ENCODE results near the gene NKAIN2.
"Not testable (repeated sequence)": the region's sequence is repeated elsewhere in the genome, so short reads cannot be mapped to it uniquely, and the experiment has no call there.

The NKAIN2 gene

DNA sequence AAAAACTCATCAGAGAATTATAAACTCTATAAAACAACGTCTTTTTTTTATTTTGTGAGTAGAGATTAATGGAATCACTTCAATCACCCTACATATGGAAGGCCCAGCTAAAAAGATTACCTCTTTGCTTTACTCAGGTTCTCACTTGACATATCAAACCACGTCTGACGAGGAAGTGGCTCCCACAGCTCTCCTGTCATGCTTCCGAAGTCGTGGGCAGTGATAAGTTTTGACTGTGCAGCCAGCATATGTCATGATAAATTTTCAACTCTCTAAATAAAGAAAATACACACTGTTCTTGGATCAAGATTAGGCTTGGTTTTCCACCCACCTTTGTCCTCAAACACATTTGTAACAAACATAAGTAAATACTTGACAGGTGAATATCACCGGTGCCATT, 879.1 kb downstream of the NKAIN2 start:
- TF ChIP-seq, protein P1, sequence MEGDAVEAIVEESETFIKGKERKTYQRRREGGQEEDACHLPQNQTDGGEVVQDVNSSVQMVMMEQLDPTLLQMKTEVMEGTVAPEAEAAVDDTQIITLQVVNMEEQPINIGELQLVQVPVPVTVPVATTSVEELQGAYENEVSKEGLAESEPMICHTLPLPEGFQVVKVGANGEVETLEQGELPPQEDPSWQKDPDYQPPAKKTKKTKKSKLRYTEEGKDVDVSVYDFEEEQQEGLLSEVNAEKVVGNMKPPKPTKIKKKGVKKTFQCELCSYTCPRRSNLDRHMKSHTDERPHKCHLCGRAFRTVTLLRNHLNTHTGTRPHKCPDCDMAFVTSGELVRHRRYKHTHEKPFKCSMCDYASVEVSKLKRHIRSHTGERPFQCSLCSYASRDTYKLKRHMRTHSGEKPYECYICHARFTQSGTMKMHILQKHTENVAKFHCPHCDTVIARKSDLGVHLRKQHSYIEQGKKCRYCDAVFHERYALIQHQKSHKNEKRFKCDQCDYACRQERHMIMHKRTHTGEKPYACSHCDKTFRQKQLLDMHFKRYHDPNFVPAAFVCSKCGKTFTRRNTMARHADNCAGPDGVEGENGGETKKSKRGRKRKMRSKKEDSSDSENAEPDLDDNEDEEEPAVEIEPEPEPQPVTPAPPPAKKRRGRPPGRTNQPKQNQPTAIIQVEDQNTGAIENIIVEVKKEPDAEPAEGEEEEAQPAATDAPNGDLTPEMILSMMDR (IDR thresholded peaks at IDR 0.05; ENCODE audit: low read depth, low read length): no peak
- no peak for DNase-seq (ENCODE audit: extremely low read depth, low read depth)

DNA sequence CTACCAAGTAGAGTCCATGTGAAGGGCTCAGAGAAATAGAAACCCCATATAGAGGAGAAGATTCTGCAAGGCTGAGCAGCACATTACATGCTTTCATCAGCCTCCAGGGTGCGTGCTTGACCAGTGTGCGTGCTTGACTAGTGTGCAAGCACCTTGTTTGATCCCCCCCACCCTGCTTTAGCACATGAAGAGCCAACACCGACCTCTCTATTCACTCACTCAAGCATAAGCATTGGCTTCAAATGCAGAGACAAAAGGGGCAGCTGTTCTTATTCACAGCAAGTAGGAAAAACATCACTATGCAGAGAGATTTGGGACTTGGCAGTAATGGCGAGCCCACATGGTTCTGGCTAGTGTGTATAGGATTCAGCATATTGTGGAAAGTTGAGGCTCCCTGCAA, 879.8 kb downstream of the NKAIN2 start:
- TF ChIP-seq, protein P1 (IDR thresholded peaks at IDR 0.05; ENCODE audit: low read depth, low read length): no peak
- no peak for DNase-seq (ENCODE audit: extremely low read depth, low read depth)

DNA sequence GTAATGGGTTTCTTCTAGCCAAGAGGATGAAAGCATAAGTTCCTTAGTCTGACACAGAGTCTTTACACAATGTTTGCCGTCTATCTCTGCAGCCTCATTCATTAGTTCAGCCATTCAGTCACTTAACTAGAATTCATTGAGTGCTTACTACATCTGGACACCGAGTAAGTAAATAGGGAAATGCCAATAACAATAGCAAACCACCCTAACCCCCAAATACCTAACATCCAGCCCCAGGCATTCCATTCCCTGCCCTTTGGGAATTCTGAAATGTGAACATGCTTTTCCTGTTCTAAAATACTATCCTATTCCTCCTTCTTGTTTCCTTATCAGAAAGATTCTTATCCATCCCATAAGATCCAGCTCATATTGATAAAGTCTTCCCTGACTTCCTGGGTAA, 881.0 kb downstream of the NKAIN2 start:
- DNase-seq (ENCODE audit: extremely low read depth, low read depth): no peak
- TF ChIP-seq, protein P1 (IDR thresholded peaks at IDR 0.05; ENCODE audit: low read depth, low read length): no peak

DNA sequence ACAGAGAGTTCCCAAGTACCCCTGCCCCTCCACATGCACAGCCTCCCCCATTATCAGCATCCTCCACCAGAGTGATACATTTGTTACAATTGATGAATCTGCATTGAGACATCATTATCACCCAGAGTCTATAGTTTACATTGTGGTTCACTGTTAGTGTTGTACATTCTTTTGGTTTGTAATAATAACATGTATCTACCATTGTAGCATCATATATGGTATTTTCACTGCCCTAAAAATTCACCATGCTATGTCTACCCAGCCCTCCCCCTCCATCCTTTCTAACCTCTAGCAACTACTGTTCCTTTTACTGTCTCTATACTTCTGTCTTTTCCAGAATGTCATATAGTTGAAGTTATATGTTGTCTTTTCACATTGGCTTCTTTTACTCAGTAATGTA, 884.7 kb downstream of the NKAIN2 start:
- no peak for DNase-seq (ENCODE audit: extremely low read depth, low read depth)
- TF ChIP-seq, protein P1 (IDR thresholded peaks at IDR 0.05; ENCODE audit: low read depth, low read length): no peak

DNA sequence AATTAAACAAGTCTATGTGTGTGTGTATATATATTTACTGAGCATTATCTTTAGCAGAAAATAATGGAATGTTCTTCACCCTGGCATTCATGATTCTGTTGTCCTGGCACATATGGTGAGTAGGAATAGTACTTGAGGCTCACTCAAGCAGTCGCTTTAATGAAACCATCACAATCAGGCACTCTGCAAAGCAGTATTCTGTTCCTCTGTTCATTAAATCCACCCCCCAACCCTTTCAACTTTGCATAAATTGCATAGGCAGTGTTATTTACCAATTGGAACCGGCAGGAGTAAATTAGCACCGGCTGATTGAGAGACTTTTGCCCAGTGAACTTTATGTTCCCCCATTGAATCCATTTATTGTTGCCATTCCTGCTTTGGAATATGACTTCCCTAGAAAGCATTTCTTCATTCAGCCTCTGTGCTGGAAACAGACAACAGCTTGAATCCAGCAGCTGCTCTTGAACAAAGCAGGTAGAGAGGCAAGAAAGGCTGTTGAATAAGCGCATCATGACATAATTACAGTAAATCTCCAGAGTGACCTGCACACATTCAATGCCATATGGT, 890.6 kb downstream of the NKAIN2 start:
- no peak for DNase-seq (ENCODE audit: extremely low read depth, low read depth)
- TF ChIP-seq, protein P1 (IDR thresholded peaks at IDR 0.05; ENCODE audit: low read depth, low read length): no peak

DNA sequence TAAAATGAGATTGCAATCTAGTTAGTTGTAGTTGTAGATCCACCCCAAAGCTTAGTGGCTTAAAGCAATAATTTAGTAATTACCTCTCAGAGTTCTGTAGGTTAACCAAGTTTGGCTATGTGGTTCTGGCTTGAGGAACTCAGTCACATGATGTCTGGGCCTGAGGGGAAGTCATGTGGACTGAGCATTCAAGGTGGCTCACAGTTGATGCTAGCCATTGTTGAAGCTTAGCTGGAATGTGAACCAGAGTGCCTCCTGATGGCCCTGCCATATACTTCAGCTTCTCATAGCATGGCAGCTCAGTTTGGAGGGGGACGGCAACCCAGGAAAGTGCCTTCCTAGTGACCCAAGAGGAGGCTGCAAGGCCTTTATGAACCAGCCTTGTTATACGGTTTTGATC, 895.4 kb downstream of the NKAIN2 start:
- TF ChIP-seq, protein P1 (IDR thresholded peaks at IDR 0.05; ENCODE audit: low read depth, low read length): no peak
- DNase-seq (ENCODE audit: extremely low read depth, low read depth): no peak

DNA sequence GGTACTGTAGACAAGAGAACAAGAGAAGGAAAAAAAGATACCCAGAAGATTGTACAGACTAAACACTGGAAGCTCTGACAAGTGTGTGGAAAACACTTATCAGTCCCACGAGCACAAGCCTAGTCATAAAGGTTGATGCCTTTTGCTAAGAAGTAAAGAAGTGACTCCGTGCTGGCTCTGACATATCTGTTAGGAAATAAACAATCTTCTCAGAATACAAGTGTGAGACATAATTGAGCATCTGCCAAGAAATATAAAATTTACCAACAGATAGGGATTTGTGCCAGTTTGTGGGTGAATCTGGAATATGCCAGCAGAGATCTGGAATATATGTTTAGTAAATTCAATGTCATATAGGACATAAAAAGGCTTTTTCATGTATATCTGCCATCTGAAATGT, 899.9 kb downstream of the NKAIN2 start:
- no peak for DNase-seq (ENCODE audit: extremely low read depth, low read depth)
- TF ChIP-seq, protein P1 (IDR thresholded peaks at IDR 0.05; ENCODE audit: low read depth, low read length): no peak

DNA sequence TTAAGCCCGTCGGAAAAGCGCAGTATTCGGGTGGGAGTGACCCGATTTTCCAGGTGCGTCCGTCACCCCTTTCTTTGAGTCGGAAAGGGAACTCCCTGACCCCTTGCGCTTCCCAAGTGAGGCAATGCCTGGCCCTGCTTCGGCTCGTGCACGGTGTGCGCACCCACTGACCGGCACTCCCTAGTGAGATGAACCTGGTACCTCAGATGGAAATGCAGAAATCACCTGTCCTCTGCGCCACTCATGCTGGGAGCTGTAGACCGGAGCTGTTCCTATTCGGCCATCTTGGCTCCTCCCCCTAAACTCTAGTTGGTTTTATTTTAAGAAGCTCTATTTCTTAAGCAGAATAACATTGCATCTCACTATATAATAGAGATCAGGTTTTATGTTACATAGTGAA, 908.9 kb downstream of the NKAIN2 start:
- not testable (repeated sequence) for DNase-seq (ENCODE audit: extremely low read depth, low read depth)
